Measurements from ENCODE around the gene CMSS1.

GRCh38 chr3:100179692-100180349 is 362.2 kb downstream of the CMSS1 start:
- TF ChIP-seq MAX (IDR thresholded peaks at IDR 0.05; ENCODE audit: low read depth) (no peak), CTCF (IDR thresholded peaks at IDR 0.05) (no peak), TCF12 (IDR thresholded peaks at IDR 0.05) (no peak), RXRA (IDR thresholded peaks at IDR 0.05; ENCODE audit: borderline replicate concordance, low read depth) (no peak), EP300 (IDR thresholded peaks at IDR 0.05; ENCODE audit: borderline replicate concordance in 1 of 2, low read depth in 1 of 2, low read length in 1 of 2) (no peak)

Measured in SK-N-SH (cell line).